Immature natural killer cell (primary cell): ENCODE results near the gene FARP2. TPM values are rescaled to one million over a fixed set of nuclear protein-coding genes. Genes with fewer than 3 reads are reported as not detected.
A peak's percentile ranks its signal among the peaks of the same experiment; 100 is the strongest.
"Not testable (repeated sequence)": the region's sequence is repeated elsewhere in the genome, so short reads cannot be mapped to it uniquely, and the experiment has no call there.

Experiments
- DNase-seq, 3 donors: peaks; one replicate each; pipeline ENCODE4 v3.0.0; 2022; ENCODE audit warnings: mixed read lengths in 1 of 3
- H3K27ac Mint-ChIP-seq, 6 donors: one replicate each; pipeline ENCODE4 v1.8.0; 2020; ENCODE audit warnings: mixed read lengths in 6 of 6, mild to moderate bottlenecking in 5 of 6, inconsistent platforms in 4 of 6, moderate library complexity in 3 of 6
- H3K27me3 Mint-ChIP-seq, 3 donors: one replicate each; pipeline ENCODE4 v1.8.0; 2020 to 2021; ENCODE audit warnings: low read depth in 3 of 3, mild to moderate bottlenecking in 3 of 3, mixed read lengths in 3 of 3, moderate library complexity in 3 of 3, inconsistent platforms in 1 of 3
- H3K36me3 Mint-ChIP-seq, 3 donors: one replicate each; pipeline ENCODE4 v1.8.0; 2020; ENCODE audit warnings: mixed read lengths in 3 of 3, inconsistent platforms in 2 of 3, mild to moderate bottlenecking in 2 of 3
- H3K4me1 Mint-ChIP-seq, 2 donors: one replicate each; pipeline ENCODE4 v1.8.0; 2020; ENCODE audit warnings: inconsistent platforms in 2 of 2, mild to moderate bottlenecking in 2 of 2, mixed read lengths in 2 of 2, moderate library complexity in 1 of 2
- H3K4me3 Mint-ChIP-seq, 5 donors: one replicate each; pipeline ENCODE4 v1.8.0; 2020; ENCODE audit warnings: mild to moderate bottlenecking in 5 of 5, mixed read lengths in 5 of 5, inconsistent platforms in 3 of 5, moderate library complexity in 3 of 5
- H3K9me3 Mint-ChIP-seq, 6 donors: one replicate each; pipeline ENCODE4 v1.8.0; 2020; ENCODE audit warnings: mild to moderate bottlenecking in 6 of 6, mixed read lengths in 6 of 6, inconsistent platforms in 4 of 6, moderate library complexity in 3 of 6
- polyA plus RNA-seq, 3 donors: library from polyadenylated mRNA; unstranded; fragments of 300-500 nt; fragmentation: Illumina TruSeq; gene quantifications; one replicate each; pipeline ENCODE4 v1.2.3, GENCODE V29; 2021

FARP2 gene
- polyA plus RNA-seq, 3 donors from 2014 or later, result 5.3 to 8.3 (median 8.2) TPM

- Mint-ChIP-seq H3K36me3 (peaks cover 0 to 3% (median 0%) of the 10 kb centered on the region in 3 donors), H3K27ac (no peak overlapping the region), H3K27me3 (peaks cover 0 to 4% (median 3%) of the 10 kb centered on the region in 3 donors), H3K9me3 (no peaks in the 10 kb centered on the region), H3K4me1 (peaks cover 9 to 10% of the 10 kb centered on the region in 2 donors), H3K4me3 (no peak overlapping the region)
- no peak for DNase-seq
These were observed 3.5 kb downstream of the FARP2 start for GRCh38 chr2:241359481-241360045.

GRCh38 chr2:241363426-241363825 is 7.3 kb downstream of the FARP2 start:
- no peak for DNase-seq
- Mint-ChIP-seq H3K36me3 (peaks cover 0 to 3% (median 0%) of the 10 kb centered on the region in 3 donors), H3K27me3 (peaks cover 0 to 3% (median 2%) of the 10 kb centered on the region in 3 donors), H3K4me3 (no peak overlapping the region), H3K9me3 (no peaks in the 10 kb centered on the region), H3K4me1 (no peaks in the 10 kb centered on the region), H3K27ac (no peak overlapping the region)

- Mint-ChIP-seq H3K27ac (no peak overlapping the region), H3K4me3 (no peak overlapping the region), H3K27me3 (peaks cover 0 to 3% (median 0%) of the 10 kb centered on the region in 3 donors), H3K36me3 (peaks cover 0 to 3% (median 0%) of the 10 kb centered on the region in 3 donors), H3K9me3 (no peaks in the 10 kb centered on the region), H3K4me1 (no peaks in the 10 kb centered on the region)
- no peak for DNase-seq
These were observed 8.7 kb downstream of the FARP2 start for GRCh38 chr2:241364781-241365180.

- Mint-ChIP-seq H3K4me3 (no peak overlapping the region), H3K4me1 (no peaks in the 10 kb centered on the region), H3K9me3 (peaks cover 0 to 2% (median 0%) of the 10 kb centered on the region in 6 donors), H3K36me3 (no peaks in the 10 kb centered on the region), H3K27me3 (peaks cover 0 to 7% (median 0%) of the 10 kb centered on the region in 3 donors), H3K27ac (peak overlapping the region in 1 of 6 donors; percentile 11)
- no peak for DNase-seq
These were observed 10.6 kb downstream of the FARP2 start for GRCh38 chr2:241366678-241367077.

- no peak overlapping the region for H3K27ac Mint-ChIP-seq
These were observed 12.6 kb downstream of the FARP2 start for GRCh38 chr2:241368643-241369042.

GRCh38 chr2:241372361-241372992 is 16.4 kb downstream of the FARP2 start:
- no peaks in the 10 kb centered on the region for H3K4me1 Mint-ChIP-seq
- peaks cover 0 to 8% (median 5%) of the 10 kb centered on the region in 3 donors for H3K36me3 Mint-ChIP-seq
- H3K27me3 Mint-ChIP-seq, result peaks cover 0 to 5% (median 0%) of the 10 kb centered on the region in 3 donors
- no peak overlapping the region for H3K4me3 Mint-ChIP-seq
- no peak for DNase-seq
- H3K9me3 Mint-ChIP-seq, result peaks cover 0 to 2% (median 0%) of the 10 kb centered on the region in 6 donors
- H3K27ac Mint-ChIP-seq, result no peak overlapping the region

More at GRCh38 chr2:241368643-241369042, 12.6 kb downstream of the FARP2 start:
- Mint-ChIP-seq H3K36me3 (no peaks in the 10 kb centered on the region), H3K4me3 (no peak overlapping the region), H3K9me3 (peaks cover 0 to 2% (median 0%) of the 10 kb centered on the region in 6 donors), H3K4me1 (no peaks in the 10 kb centered on the region), H3K27me3 (peaks cover 0 to 7% (median 0%) of the 10 kb centered on the region in 3 donors)
- no peak for DNase-seq

GRCh38 chr2:241373446-241373845 is 17.4 kb downstream of the FARP2 start:
- Mint-ChIP-seq H3K9me3 (peaks cover 0 to 2% (median 0%) of the 10 kb centered on the region in 6 donors), H3K36me3 (peaks cover 0 to 8% (median 5%) of the 10 kb centered on the region in 3 donors), H3K4me3 (no peak overlapping the region), H3K4me1 (no peaks in the 10 kb centered on the region), H3K27ac (no peak overlapping the region), H3K27me3 (peaks cover 0 to 5% (median 0%) of the 10 kb centered on the region in 3 donors)
- DNase-seq, result no peak

GRCh38 chr2:241373906-241374305 is 17.8 kb downstream of the FARP2 start:
- H3K27me3 Mint-ChIP-seq, H3K27ac Mint-ChIP-seq, H3K4me3 Mint-ChIP-seq, H3K4me1 Mint-ChIP-seq, H3K36me3 Mint-ChIP-seq, DNase-seq, H3K9me3 Mint-ChIP-seq: not testable (repeated sequence)

- Mint-ChIP-seq H3K36me3 (peaks cover 0 to 8% (median 5%) of the 10 kb centered on the region in 3 donors), H3K27me3 (peaks cover 0 to 5% (median 0%) of the 10 kb centered on the region in 3 donors), H3K9me3 (peaks cover 0 to 2% (median 0%) of the 10 kb centered on the region in 6 donors), H3K27ac (no peak overlapping the region), H3K4me3 (no peak overlapping the region), H3K4me1 (no peaks in the 10 kb centered on the region)
- no peak for DNase-seq
These were observed 19.2 kb downstream of the FARP2 start for GRCh38 chr2:241375300-241375699.

GRCh38 chr2:241376808-241377207 is 20.7 kb downstream of the FARP2 start:
- DNase-seq, result no peak
- no peak overlapping the region for H3K4me3 Mint-ChIP-seq
- H3K4me1 Mint-ChIP-seq, result no peaks in the 10 kb centered on the region
- H3K27me3 Mint-ChIP-seq, result peaks cover 0 to 2% (median 2%) of the 10 kb centered on the region in 3 donors
- H3K9me3 Mint-ChIP-seq, result no peaks in the 10 kb centered on the region
- peaks cover 0 to 8% (median 5%) of the 10 kb centered on the region in 3 donors for H3K36me3 Mint-ChIP-seq
- H3K27ac Mint-ChIP-seq, result no peak overlapping the region

GRCh38 chr2:241378816-241379215 is 22.7 kb downstream of the FARP2 start:
- Mint-ChIP-seq H3K36me3 (peaks cover 0 to 8% (median 8%) of the 10 kb centered on the region in 3 donors), H3K4me3 (no peak overlapping the region), H3K27me3 (peaks cover 2 to 5% (median 4%) of the 10 kb centered on the region in 3 donors), H3K9me3 (no peaks in the 10 kb centered on the region), H3K27ac (no peak overlapping the region), H3K4me1 (peaks cover 6% of the 10 kb centered on the region in 2 donors)
- DNase-seq, result no peak

GRCh38 chr2:241379481-241380480 is 23.7 kb downstream of the FARP2 start:
- Mint-ChIP-seq H3K4me1 (peaks cover 6% of the 10 kb centered on the region in 2 donors), H3K27ac (no peak overlapping the region), H3K36me3 (peaks cover 0 to 3% (median 3%) of the 10 kb centered on the region in 3 donors), H3K4me3 (no peak overlapping the region), H3K9me3 (no peaks in the 10 kb centered on the region), H3K27me3 (peaks cover 2 to 5% (median 2%) of the 10 kb centered on the region in 3 donors)
- no peak for DNase-seq

GRCh38 chr2:241381872-241382271 is 25.8 kb downstream of the FARP2 start:
- Mint-ChIP-seq H3K4me1 (peaks cover 6% of the 10 kb centered on the region in 2 donors), H3K9me3 (no peaks in the 10 kb centered on the region), H3K27ac (no peak overlapping the region), H3K36me3 (peaks cover 0 to 3% (median 2%) of the 10 kb centered on the region in 3 donors), H3K27me3 (peaks cover 2 to 5% (median 4%) of the 10 kb centered on the region in 3 donors), H3K4me3 (no peak overlapping the region)
- no peak for DNase-seq
